Neural cell (in vitro differentiated cells): ENCODE results near the gene LRP1. TPM values are rescaled to one million over a fixed set of nuclear protein-coding genes. Genes with fewer than 3 reads are reported as not detected.

Experiments used
- H2AFZ ChIP-seq: fragments of 200-600, 300-800 bp; sonication (generic), shearing (Covaris generic); 2 replicates; pipeline ENCODE4 v1.6.0; 2014; ENCODE audit warnings: low read depth, mild to moderate bottlenecking, antibody characterized with exemption, low read length, moderate library complexity
- H3F3A ChIP-seq: fragments of 200-600 bp; shearing (Covaris generic); 2 replicates; pipeline ENCODE4 v1.6.1; 2016; ENCODE audit warnings: mild to moderate bottlenecking, moderate library complexity, mixed read lengths, antibody characterized with exemption, low read length; ENCODE audit not compliant: insufficient read depth, poor library complexity, severe bottlenecking
- H3K27ac ChIP-seq: fragments of 200-600, 300-800 bp; sonication (generic), shearing (Covaris generic); 2 replicates; pipeline ENCODE4 v1.5.1; 2014; ENCODE audit warnings: mild to moderate bottlenecking, low read length, moderate library complexity
- H3K27me3 ChIP-seq: fragments of 300-800, 200-600 bp; sonication (generic), shearing (Covaris generic); 2 replicates; pipeline ENCODE4 v1.6.0; 2014; ENCODE audit warnings: mild to moderate bottlenecking, low read depth, low read length, moderate library complexity; ENCODE audit not compliant: insufficient read depth
- H3K36me3 ChIP-seq: fragments of 300-800, 200-600 bp; sonication (generic), shearing (Covaris generic); 2 replicates; pipeline ENCODE4 v1.5.1; 2014; ENCODE audit warnings: mild to moderate bottlenecking, antibody characterized with exemption, low read length, moderate library complexity; ENCODE audit not compliant: insufficient read depth
- H3K4me2 ChIP-seq: fragments of 300-800, 200-600 bp; sonication (generic), shearing (Covaris generic); 2 replicates; pipeline ENCODE4 v1.6.0; 2014; ENCODE audit warnings: mild to moderate bottlenecking, low read length
- H3K4me3 ChIP-seq: fragments of 300-800, 200-600 bp; sonication (generic), shearing (Covaris generic); 2 replicates; pipeline ENCODE4 v1.5.1; 2014; ENCODE audit warnings: mild to moderate bottlenecking, low read length, moderate library complexity
- H3K79me2 ChIP-seq: fragments of 200-600 bp; shearing (Covaris generic); replicated peaks from 2 replicates; pipeline ENCODE4 v1.6.0; 2014; ENCODE audit warnings: mild to moderate bottlenecking, low read length, moderate library complexity; ENCODE audit not compliant: insufficient read depth
- H3K9ac ChIP-seq: fragments of 300-800, 200-600 bp; sonication (generic), shearing (Covaris generic); 2 replicates; pipeline ENCODE4 v1.6.1; 2016; ENCODE audit warnings: mild to moderate bottlenecking, low read length, mixed read lengths
- H3K9me2 ChIP-seq: fragments of 200-600 bp; shearing (Covaris generic); 2 replicates; pipeline ENCODE4 v1.6.1; 2016; ENCODE audit warnings: mild to moderate bottlenecking, low read length, mixed read lengths; ENCODE audit not compliant: insufficient read depth
- H3K9me3 ChIP-seq: fragments of 200-600, 300-800 bp; sonication (generic), shearing (Covaris generic); 2 replicates; pipeline ENCODE4 v1.6.1; 2016; ENCODE audit warnings: mild to moderate bottlenecking, mixed run types, low read length, moderate library complexity, mixed read lengths
- H4K20me1 ChIP-seq: fragments of 200-600 bp; shearing (Covaris generic); 2 replicates; pipeline ENCODE4 v1.6.1; 2016; ENCODE audit warnings: mild to moderate bottlenecking, mixed run types; ENCODE audit not compliant: insufficient read depth
- EP300 ChIP-seq: fragments of 450-650 bp; conservative IDR thresholded peaks from 2 replicates; pipeline ENCODE4 v1.6.1; 2014; ENCODE audit warnings: antibody characterized with exemption, mild to moderate bottlenecking, moderate library complexity; ENCODE audit not compliant: poor library complexity, severe bottlenecking
- EZH2 ChIP-seq: fragments of 200-600, 300-800 bp; shearing (Covaris generic), sonication (generic); IDR thresholded peaks from 2 replicates; pipeline ENCODE4 v1.6.1; 2014; ENCODE audit warnings: antibody characterized with exemption, low read length, borderline replicate concordance, mild to moderate bottlenecking; ENCODE audit not compliant: insufficient read depth, poor library complexity, severe bottlenecking
- MXI1 ChIP-seq: fragments of 450-650 bp; conservative IDR thresholded peaks from 2 replicates; pipeline ENCODE4 v1.6.1; 2014; ENCODE audit warnings: antibody characterized with exemption, mild to moderate bottlenecking; ENCODE audit not compliant: poor library complexity, severe bottlenecking
- POLR2AphosphoS5 ChIP-seq: IDR thresholded peaks from 2 replicates; pipeline ENCODE4 v1.6.1; 2012
- RAD21 ChIP-seq: fragments of 450-650 bp; conservative IDR thresholded peaks from 2 replicates; pipeline ENCODE4 v1.6.1; 2014; ENCODE audit warnings: antibody characterized with exemption, mild to moderate bottlenecking, moderate library complexity
- SMC3 ChIP-seq: fragments of 450-650 bp; conservative IDR thresholded peaks from 2 replicates; pipeline ENCODE4 v1.6.1; 2014; ENCODE audit warnings: antibody characterized with exemption, mild to moderate bottlenecking, moderate library complexity; ENCODE audit not compliant: poor library complexity
- TAF1 ChIP-seq: IDR thresholded peaks from 2 replicates; pipeline ENCODE4 v1.6.1; 2012; ENCODE audit warnings: low read depth
- polyA plus RNA-seq: library from polyadenylated mRNA; depleted of rRNA; stranded (reverse); fragments of >200 nt; gene quantifications from 2 replicates; pipeline ENCODE4 v1.2.3, GENCODE V29; 2014
- TF ChIP-seq, protein P1 (sequence below): IDR thresholded peaks from 2 replicates; pipeline ENCODE4 v1.6.1; 2012; ENCODE audit warnings: borderline replicate concordance
- TF ChIP-seq, protein P2 (sequence below): fragments of 450-650 bp; IDR thresholded peaks from 2 replicates; pipeline ENCODE4 v1.5.1; 2014; ENCODE audit warnings: antibody characterized with exemption, mild to moderate bottlenecking, moderate library complexity; ENCODE audit not compliant: poor library complexity, severe bottlenecking

LRP1 gene
- polyA plus RNA-seq, 1 donor from 2014 or later = 18.2 TPM

GRCh38 chr12:57223191-57224165, 95.2 kb downstream of the LRP1 start:
- TF ChIP-seq, protein P1, sequence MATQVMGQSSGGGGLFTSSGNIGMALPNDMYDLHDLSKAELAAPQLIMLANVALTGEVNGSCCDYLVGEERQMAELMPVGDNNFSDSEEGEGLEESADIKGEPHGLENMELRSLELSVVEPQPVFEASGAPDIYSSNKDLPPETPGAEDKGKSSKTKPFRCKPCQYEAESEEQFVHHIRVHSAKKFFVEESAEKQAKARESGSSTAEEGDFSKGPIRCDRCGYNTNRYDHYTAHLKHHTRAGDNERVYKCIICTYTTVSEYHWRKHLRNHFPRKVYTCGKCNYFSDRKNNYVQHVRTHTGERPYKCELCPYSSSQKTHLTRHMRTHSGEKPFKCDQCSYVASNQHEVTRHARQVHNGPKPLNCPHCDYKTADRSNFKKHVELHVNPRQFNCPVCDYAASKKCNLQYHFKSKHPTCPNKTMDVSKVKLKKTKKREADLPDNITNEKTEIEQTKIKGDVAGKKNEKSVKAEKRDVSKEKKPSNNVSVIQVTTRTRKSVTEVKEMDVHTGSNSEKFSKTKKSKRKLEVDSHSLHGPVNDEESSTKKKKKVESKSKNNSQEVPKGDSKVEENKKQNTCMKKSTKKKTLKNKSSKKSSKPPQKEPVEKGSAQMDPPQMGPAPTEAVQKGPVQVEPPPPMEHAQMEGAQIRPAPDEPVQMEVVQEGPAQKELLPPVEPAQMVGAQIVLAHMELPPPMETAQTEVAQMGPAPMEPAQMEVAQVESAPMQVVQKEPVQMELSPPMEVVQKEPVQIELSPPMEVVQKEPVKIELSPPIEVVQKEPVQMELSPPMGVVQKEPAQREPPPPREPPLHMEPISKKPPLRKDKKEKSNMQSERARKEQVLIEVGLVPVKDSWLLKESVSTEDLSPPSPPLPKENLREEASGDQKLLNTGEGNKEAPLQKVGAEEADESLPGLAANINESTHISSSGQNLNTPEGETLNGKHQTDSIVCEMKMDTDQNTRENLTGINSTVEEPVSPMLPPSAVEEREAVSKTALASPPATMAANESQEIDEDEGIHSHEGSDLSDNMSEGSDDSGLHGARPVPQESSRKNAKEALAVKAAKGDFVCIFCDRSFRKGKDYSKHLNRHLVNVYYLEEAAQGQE = no peak
- TF ChIP-seq SMC3 (no peak), POLR2AphosphoS5 (no peak), RAD21 (no peak), MXI1 (no peak), EZH2 (no peak), EP300 (no peak), TAF1 (no peak)
- TF ChIP-seq, protein P2, sequence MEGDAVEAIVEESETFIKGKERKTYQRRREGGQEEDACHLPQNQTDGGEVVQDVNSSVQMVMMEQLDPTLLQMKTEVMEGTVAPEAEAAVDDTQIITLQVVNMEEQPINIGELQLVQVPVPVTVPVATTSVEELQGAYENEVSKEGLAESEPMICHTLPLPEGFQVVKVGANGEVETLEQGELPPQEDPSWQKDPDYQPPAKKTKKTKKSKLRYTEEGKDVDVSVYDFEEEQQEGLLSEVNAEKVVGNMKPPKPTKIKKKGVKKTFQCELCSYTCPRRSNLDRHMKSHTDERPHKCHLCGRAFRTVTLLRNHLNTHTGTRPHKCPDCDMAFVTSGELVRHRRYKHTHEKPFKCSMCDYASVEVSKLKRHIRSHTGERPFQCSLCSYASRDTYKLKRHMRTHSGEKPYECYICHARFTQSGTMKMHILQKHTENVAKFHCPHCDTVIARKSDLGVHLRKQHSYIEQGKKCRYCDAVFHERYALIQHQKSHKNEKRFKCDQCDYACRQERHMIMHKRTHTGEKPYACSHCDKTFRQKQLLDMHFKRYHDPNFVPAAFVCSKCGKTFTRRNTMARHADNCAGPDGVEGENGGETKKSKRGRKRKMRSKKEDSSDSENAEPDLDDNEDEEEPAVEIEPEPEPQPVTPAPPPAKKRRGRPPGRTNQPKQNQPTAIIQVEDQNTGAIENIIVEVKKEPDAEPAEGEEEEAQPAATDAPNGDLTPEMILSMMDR = no peak
- H4K20me1 ChIP-seq = no peaks in the 10 kb centered on the region

GRCh38 chr12:57224278-57224972, 96.1 kb downstream of the LRP1 start:
- Histone ChIP-seq H3K4me3 (no peak overlapping the region), H3K36me3 (no peaks in the 10 kb centered on the region)
- no peak for TF ChIP-seq TAF1
- no peak for TF ChIP-seq POLR2AphosphoS5
- TF ChIP-seq EP300 = no peak
- TF ChIP-seq SMC3 = no peak
- TF ChIP-seq EZH2 = no peak

More at GRCh38 chr12:57223191-57224165, 95.2 kb downstream of the LRP1 start:
- Histone ChIP-seq H3K79me2 (no peaks in the 10 kb centered on the region), H3K4me3 (no peak overlapping the region), H3K9me3 (no peaks in the 10 kb centered on the region), H3K27me3 (peaks cover 94% of the 10 kb centered on the region), H3K9ac (no peak overlapping the region), H3K9me2 (no peaks in the 10 kb centered on the region), H3F3A (no peaks in the 10 kb centered on the region), H2AFZ (no peak overlapping the region), H3K36me3 (no peaks in the 10 kb centered on the region), H3K27ac (no peak overlapping the region), H3K4me2 (no peak overlapping the region)

More at GRCh38 chr12:57224278-57224972, 96.1 kb downstream of the LRP1 start:
- no peak overlapping the region for H3K27ac ChIP-seq
- no peaks in the 10 kb centered on the region for H3K79me2 ChIP-seq
- peaks cover 85% of the 10 kb centered on the region for H3K27me3 ChIP-seq
- H2AFZ ChIP-seq = no peak overlapping the region
- H3K4me2 ChIP-seq = no peak overlapping the region
- H3K9ac ChIP-seq = no peak overlapping the region
- H3K9me2 ChIP-seq = no peaks in the 10 kb centered on the region
- H3F3A ChIP-seq = no peaks in the 10 kb centered on the region
- H4K20me1 ChIP-seq = no peaks in the 10 kb centered on the region
- H3K9me3 ChIP-seq = no peaks in the 10 kb centered on the region
